H9 (cell line): ENCODE measurements around the gene GPR137B. TPM values are rescaled to one million over a fixed set of nuclear protein-coding genes. Genes with fewer than 3 reads are reported as not detected.

Experiments
- DNase-seq: peaks from one replicate; pipeline ENCODE4 v3.0.0-alpha.2; 2017
- H2AFZ ChIP-seq: one replicate; pipeline ENCODE4 v1.6.1; 2013; ENCODE audit warnings: mild to moderate bottlenecking, low read length, control low read depth, moderate library complexity
- H2AK5ac ChIP-seq: 2 replicates; pipeline ENCODE4 v1.6.1; 2013; ENCODE audit warnings: low read length, control low read depth, mixed read lengths; ENCODE audit not compliant: insufficient read length
- H2BK120ac ChIP-seq: one replicate; pipeline ENCODE4 v1.6.1; 2013; ENCODE audit warnings: low read depth, mild to moderate bottlenecking, low read length, control low read depth, inconsistent platforms; ENCODE audit not compliant: poor library complexity, severe bottlenecking
- H2BK12ac ChIP-seq: 2 replicates; pipeline ENCODE4 v1.6.1; 2013; ENCODE audit warnings: low read length, control low read depth, mixed read lengths, low read depth; ENCODE audit not compliant: insufficient read length
- H2BK15ac ChIP-seq: 2 replicates; pipeline ENCODE4 v1.6.1; 2013; ENCODE audit warnings: low read depth, low read length, control low read depth
- H2BK20ac ChIP-seq: one replicate; pipeline ENCODE4 v1.6.1; 2013; ENCODE audit warnings: low read depth, mild to moderate bottlenecking, low read length, control low read depth, inconsistent platforms; ENCODE audit not compliant: poor library complexity, severe bottlenecking
- H2BK5ac ChIP-seq: 2 replicates; pipeline ENCODE4 v1.6.1; 2013; ENCODE audit warnings: low read length, control low read depth, mixed read lengths; ENCODE audit not compliant: insufficient read length
- H3K14ac ChIP-seq: 2 replicates; pipeline ENCODE4 v1.6.1; 2013; ENCODE audit warnings: low read length, control low read depth; ENCODE audit not compliant: insufficient read depth
- H3K18ac ChIP-seq: 2 replicates; pipeline ENCODE4 v1.6.1; 2013; ENCODE audit warnings: low read depth, mild to moderate bottlenecking, mixed read lengths, low read length, control low read depth; ENCODE audit not compliant: insufficient read length
- H3K23ac ChIP-seq: 2 replicates; pipeline ENCODE4 v1.6.1; 2013; ENCODE audit warnings: low read length, control low read depth, mixed read lengths, low read depth; ENCODE audit not compliant: insufficient read length
- H3K23me2 ChIP-seq: 2 replicates; pipeline ENCODE4 v1.6.1; 2013; ENCODE audit warnings: low read depth, mild to moderate bottlenecking, mixed read lengths, low read length, control low read depth; ENCODE audit not compliant: insufficient read length, poor library complexity, severe bottlenecking
- H3K27ac ChIP-seq: 2 replicates; pipeline ENCODE4 v1.5.1; 2013; ENCODE audit warnings: low read length, control low read depth, mixed read lengths, low read depth; ENCODE audit not compliant: insufficient read length
- H3K27me3 ChIP-seq: 2 replicates; pipeline ENCODE4 v1.6.1; 2013; ENCODE audit warnings: low read length, control low read depth, inconsistent platforms; ENCODE audit not compliant: insufficient read depth
- H3K4ac ChIP-seq: 2 replicates; pipeline ENCODE4 v1.6.1; 2013; ENCODE audit warnings: low read depth, mild to moderate bottlenecking, control low read depth, inconsistent platforms, low read length, moderate library complexity
- H3K4me1 ChIP-seq: 2 replicates; pipeline ENCODE4 v1.6.1; 2013; ENCODE audit warnings: low read length, control low read depth, inconsistent platforms; ENCODE audit not compliant: insufficient read depth
- H3K4me2 ChIP-seq: 2 replicates; pipeline ENCODE4 v1.6.1; 2013; ENCODE audit warnings: low read length, control low read depth, mixed read lengths; ENCODE audit not compliant: insufficient read length, insufficient read depth
- H3K56ac ChIP-seq: 2 replicates; pipeline ENCODE4 v1.6.1; 2013; ENCODE audit warnings: low read depth, mild to moderate bottlenecking, mixed read lengths, low read length, control low read depth; ENCODE audit not compliant: insufficient read length
- H3K79me1 ChIP-seq: 2 replicates; pipeline ENCODE4 v1.6.1; 2013; ENCODE audit warnings: low read depth, mild to moderate bottlenecking, moderate library complexity, low read length, control low read depth, inconsistent platforms; ENCODE audit not compliant: insufficient read depth, poor library complexity, severe bottlenecking
- H3K79me2 ChIP-seq: 2 replicates; pipeline ENCODE4 v1.6.1; 2013; ENCODE audit warnings: low read length, control low read depth, inconsistent platforms; ENCODE audit not compliant: insufficient read depth
- H3K9ac ChIP-seq: 2 replicates; pipeline ENCODE4 v1.6.1; 2013; ENCODE audit warnings: low read length, control low read depth, mixed read lengths; ENCODE audit not compliant: insufficient read length; ENCODE audit errors: extremely low read depth
- H3K9me3 ChIP-seq: one replicate; pipeline ENCODE4 v1.6.1; 2013; ENCODE audit warnings: low read depth, low read length, inconsistent platforms; ENCODE audit not compliant: control insufficient read depth
- H3T11ph ChIP-seq: one replicate; pipeline ENCODE4 v1.6.1; 2013; ENCODE audit warnings: mild to moderate bottlenecking, low read length, control low read depth, inconsistent platforms
- H4K20me1 ChIP-seq: one replicate; pipeline ENCODE4 v1.6.1; 2013; ENCODE audit not compliant: control insufficient read depth, insufficient read length, insufficient read depth
- H4K5ac ChIP-seq: 2 replicates; pipeline ENCODE4 v1.6.1; 2013; ENCODE audit warnings: low read depth, mild to moderate bottlenecking, mixed read lengths, low read length, control low read depth; ENCODE audit not compliant: insufficient read length
- H4K8ac ChIP-seq: replicated peaks from 2 replicates; pipeline ENCODE4 v1.6.1; 2013; ENCODE audit warnings: low read length, control low read depth, mixed read lengths, low read depth; ENCODE audit not compliant: insufficient read length
- H4K91ac ChIP-seq: 2 replicates; pipeline ENCODE4 v1.6.1; 2013; ENCODE audit warnings: low read depth, mild to moderate bottlenecking, moderate library complexity, mixed read lengths, low read length, control low read depth; ENCODE audit not compliant: insufficient read length
- H3K27ac Mint-ChIP-seq, 3 experiments: 2 replicates in 2 of 3; 3 replicates in 1 of 3; pipeline ENCODE4 v1.8.0; 2020 to 2021; ENCODE audit warnings: mixed read lengths in 3 of 3, mild to moderate bottlenecking in 1 of 3, moderate library complexity in 1 of 3
- H3K27me3 Mint-ChIP-seq: 2 replicates; pipeline ENCODE4 v1.8.0; 2021; ENCODE audit warnings: low read depth, mild to moderate bottlenecking, moderate library complexity, mixed read lengths
- H3K36me3 Mint-ChIP-seq, 3 experiments: 2 replicates in 2 of 3; 3 replicates in 1 of 3; pipeline ENCODE4 v1.8.0; 2020 to 2021; ENCODE audit warnings: low read depth in 3 of 3, mixed read lengths in 3 of 3; ENCODE audit not compliant: insufficient read depth in 1 of 3
- H3K4me1 Mint-ChIP-seq, 2 experiments: 2 replicates each; pipeline ENCODE4 v1.8.0; 2020; ENCODE audit warnings: mixed read lengths in 2 of 2
- H3K4me3 Mint-ChIP-seq, 2 experiments: 2 replicates in 1 of 2; 3 replicates in 1 of 2; pipeline ENCODE4 v1.8.0; 2020 to 2021; ENCODE audit warnings: mild to moderate bottlenecking in 2 of 2, mixed read lengths in 2 of 2, moderate library complexity in 1 of 2
- H3K9me3 Mint-ChIP-seq, 2 experiments: 2 replicates in 1 of 2; 3 replicates in 1 of 2; pipeline ENCODE4 v1.8.0; 2020; ENCODE audit warnings: mild to moderate bottlenecking in 2 of 2, mixed read lengths in 2 of 2, moderate library complexity in 1 of 2
- WGBS: extraction: QIAGEN DNeasy Blood & Tissue Kit; methylation state at CpG from one replicate; pipeline ENCODE4 v1.1.7; 2013; ENCODE audit warnings: missing lambda C conversion rate, low lambda C conversion rate, mixed read lengths; ENCODE audit not compliant: insufficient read length; ENCODE audit errors: extremely low coverage; 5-methylcytosine and 5-hydroxymethylcytosine counted together
- total RNA-seq: library from RNA; stranded (reverse); gene quantifications from 2 replicates; pipeline ENCODE4 v1.2.1, GENCODE V29; 2021
- TF ChIP-seq, protein P1 (sequence below): fragments of 200-600 bp; sonication (generic); conservative IDR thresholded peaks from 3 replicates; pipeline ENCODE4 v1.8.0; 2021; ENCODE audit warnings: antibody characterized with exemption, mild to moderate bottlenecking

The GPR137B gene
- total RNA-seq, 1 experiment from 2014 or later, result 5.9 TPM

DNA sequence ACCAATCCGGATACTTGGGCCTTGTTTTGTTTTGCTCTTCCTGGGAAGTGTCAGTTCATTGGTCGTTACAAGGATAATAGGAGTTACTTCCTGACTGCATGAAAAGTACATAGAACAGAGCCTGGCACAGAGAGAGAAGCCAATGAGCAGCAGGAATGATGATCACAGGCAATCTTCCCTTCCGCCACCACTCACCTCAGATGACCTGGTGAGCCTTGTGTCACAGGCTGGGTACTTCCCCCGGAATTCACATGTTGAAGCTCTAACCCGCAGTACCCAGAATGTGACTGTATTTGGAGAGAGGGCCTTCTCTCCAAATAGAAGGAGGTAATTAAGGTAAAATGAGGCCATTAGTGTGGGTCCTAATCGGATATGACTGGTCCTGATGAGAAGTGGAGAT is 18.8 kb upstream of the GPR137B start:
- DNase-seq, result no peak
- H2BK15ac ChIP-seq, result no peak overlapping the region
- no peak overlapping the region for H3T11ph ChIP-seq
- no peak overlapping the region for H4K5ac ChIP-seq
- no peak overlapping the region for H3K9ac ChIP-seq
- Mint-ChIP-seq H3K9me3 (no peaks in the 10 kb centered on the region), H3K27me3 (peaks cover 5% of the 10 kb centered on the region; the same call in 1 of the 2 replicates), H3K4me1 (peaks cover 0 to 4% of the 10 kb centered on the region in 2 experiments; a peak in 2 of 4 replicates), H3K36me3 (no peaks in the 10 kb centered on the region; a peak in 1 of 7 replicates), H3K27ac (no peak overlapping the region; a peak in 1 of 7 replicates), H3K4me3 (no peak overlapping the region)
- no peak overlapping the region for H4K8ac ChIP-seq
- no peak overlapping the region for H3K23ac ChIP-seq
- no peak overlapping the region for H3K27ac ChIP-seq
- no peaks in the 10 kb centered on the region for H3K4me1 ChIP-seq
- no peak overlapping the region for H3K4me2 ChIP-seq
- no peak overlapping the region for H2AFZ ChIP-seq
- no peak overlapping the region for H2AK5ac ChIP-seq
- H3K4ac ChIP-seq, result no peak overlapping the region
- WGBS, result no CpG with 5 or more reads among the region's 6 CpGs
- H2BK20ac ChIP-seq, result no peak overlapping the region
- no peak overlapping the region for H2BK120ac ChIP-seq
- no peaks in the 10 kb centered on the region for H3K27me3 ChIP-seq
- no peaks in the 10 kb centered on the region for H3K9me3 ChIP-seq
- no peak overlapping the region for H2BK5ac ChIP-seq
- H2BK12ac ChIP-seq, result no peak overlapping the region
- H3K79me2 ChIP-seq, result no peaks in the 10 kb centered on the region
- no peaks in the 10 kb centered on the region for H3K23me2 ChIP-seq
- no peak overlapping the region for H3K14ac ChIP-seq
- H4K91ac ChIP-seq, result no peak overlapping the region
- H3K79me1 ChIP-seq, result no peaks in the 10 kb centered on the region
- no peak overlapping the region for H3K18ac ChIP-seq
- H4K20me1 ChIP-seq, result no peaks in the 10 kb centered on the region
- TF ChIP-seq, protein P1, sequence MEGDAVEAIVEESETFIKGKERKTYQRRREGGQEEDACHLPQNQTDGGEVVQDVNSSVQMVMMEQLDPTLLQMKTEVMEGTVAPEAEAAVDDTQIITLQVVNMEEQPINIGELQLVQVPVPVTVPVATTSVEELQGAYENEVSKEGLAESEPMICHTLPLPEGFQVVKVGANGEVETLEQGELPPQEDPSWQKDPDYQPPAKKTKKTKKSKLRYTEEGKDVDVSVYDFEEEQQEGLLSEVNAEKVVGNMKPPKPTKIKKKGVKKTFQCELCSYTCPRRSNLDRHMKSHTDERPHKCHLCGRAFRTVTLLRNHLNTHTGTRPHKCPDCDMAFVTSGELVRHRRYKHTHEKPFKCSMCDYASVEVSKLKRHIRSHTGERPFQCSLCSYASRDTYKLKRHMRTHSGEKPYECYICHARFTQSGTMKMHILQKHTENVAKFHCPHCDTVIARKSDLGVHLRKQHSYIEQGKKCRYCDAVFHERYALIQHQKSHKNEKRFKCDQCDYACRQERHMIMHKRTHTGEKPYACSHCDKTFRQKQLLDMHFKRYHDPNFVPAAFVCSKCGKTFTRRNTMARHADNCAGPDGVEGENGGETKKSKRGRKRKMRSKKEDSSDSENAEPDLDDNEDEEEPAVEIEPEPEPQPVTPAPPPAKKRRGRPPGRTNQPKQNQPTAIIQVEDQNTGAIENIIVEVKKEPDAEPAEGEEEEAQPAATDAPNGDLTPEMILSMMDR, result no peak
- H3K56ac ChIP-seq, result no peak overlapping the region
